NCI-H2196 (cell line): ENCODE results near the gene GLG1.
"Not testable (repeated sequence)": the region's sequence is repeated elsewhere in the genome, so short reads cannot be mapped to it uniquely, and the experiment has no call there.

Experiments
- DNase-seq: peaks from one replicate; lab custom pipeline; 2025; ENCODE audit not compliant: unreplicated experiment; lab: John Stamatoyannopoulos, UW

GLG1 gene

GRCh38 chr16:74542911-74543578 is 63.9 kb downstream of the GLG1 start:
- DNase-seq: not testable (repeated sequence)

- not testable (repeated sequence) for DNase-seq
Observed at GRCh38 chr16:74540663-74541062, 66.3 kb downstream of the GLG1 start.

- DNase-seq: not testable (repeated sequence)
Observed at GRCh38 chr16:74538801-74539200, 68.1 kb downstream of the GLG1 start.

GRCh38 chr16:74537746-74538145 is 69.2 kb downstream of the GLG1 start:
- not testable (repeated sequence) for DNase-seq

GRCh38 chr16:74534650-74535049 is 72.3 kb downstream of the GLG1 start:
- DNase-seq: not testable (repeated sequence)

- DNase-seq: no peak
Observed at GRCh38 chr16:74524926-74525325, 82.0 kb downstream of the GLG1 start.

- DNase-seq: no peak
Observed at GRCh38 chr16:74524117-74524516, 82.8 kb downstream of the GLG1 start.

GRCh38 chr16:74523706-74524105 is 83.2 kb downstream of the GLG1 start:
- not testable (repeated sequence) for DNase-seq

GRCh38 chr16:74522160-74522559 is 84.8 kb downstream of the GLG1 start:
- no peak for DNase-seq

- DNase-seq: no peak
Observed at GRCh38 chr16:74521691-74522090, 85.2 kb downstream of the GLG1 start.

GRCh38 chr16:74518934-74519333 is 88.0 kb downstream of the GLG1 start:
- DNase-seq: not testable (repeated sequence)

- no peak for DNase-seq
Observed at GRCh38 chr16:74511961-74512360, 95.0 kb downstream of the GLG1 start.

GRCh38 chr16:74505011-74505410 is 101.9 kb downstream of the GLG1 start:
- no peak for DNase-seq

- DNase-seq: no peak
Observed at GRCh38 chr16:74503412-74503811, 103.5 kb downstream of the GLG1 start.

- no peak for DNase-seq
Observed at GRCh38 chr16:74501484-74502478, 105.1 kb downstream of the GLG1 start.

- DNase-seq: no peak
Observed at GRCh38 chr16:74500907-74501306, 106.0 kb downstream of the GLG1 start.

- no peak for DNase-seq
Observed at GRCh38 chr16:74499114-74499513, 107.8 kb downstream of the GLG1 start.

GRCh38 chr16:74497761-74498160 is 109.2 kb downstream of the GLG1 start:
- no peak for DNase-seq

GRCh38 chr16:74496054-74496453 is 110.9 kb downstream of the GLG1 start:
- DNase-seq: no peak

- no peak for DNase-seq
Observed at GRCh38 chr16:74492976-74493375, 113.9 kb downstream of the GLG1 start.

- no peak for DNase-seq
Observed at GRCh38 chr16:74487634-74488495, 119.0 kb downstream of the GLG1 start.
